Loucy (cell line): ENCODE measurements around the gene GHRL.

ENCODE experiments used
- H2AFZ ChIP-seq: fragments of 200-600 bp; sonication (generic); 2 replicates; pipeline ENCODE4 v1.6.0; 2016; ENCODE audit warnings: antibody characterized with exemption, mild to moderate bottlenecking, low read length, moderate library complexity
- H3F3A ChIP-seq: fragments of 200-600 bp; 2 replicates; pipeline ENCODE4 v1.6.0; 2016; ENCODE audit warnings: antibody characterized with exemption, low read depth, mild to moderate bottlenecking
- H3K27me3 ChIP-seq: fragments of 200-600 bp; sonication (generic); 2 replicates; pipeline ENCODE4 v1.6.1; 2014; ENCODE audit warnings: low read length, mild to moderate bottlenecking; ENCODE audit not compliant: insufficient read depth, poor library complexity, severe bottlenecking
- H3K36me3 ChIP-seq: fragments of 200-600 bp; sonication (generic); 2 replicates; pipeline ENCODE4 v1.6.1; 2016; ENCODE audit warnings: low read length; ENCODE audit not compliant: insufficient read depth
- H3K4me1 ChIP-seq: fragments of 200-600 bp; sonication (generic); 2 replicates; pipeline ENCODE4 v1.5.1; 2014; ENCODE audit warnings: low read length, mild to moderate bottlenecking; ENCODE audit not compliant: insufficient read depth, poor library complexity, severe bottlenecking
- H3K4me2 ChIP-seq: fragments of 200-600 bp; sonication (generic); 2 replicates; pipeline ENCODE4 v1.6.0; 2014; ENCODE audit warnings: antibody characterized with exemption, low read length, low read depth, mild to moderate bottlenecking; ENCODE audit not compliant: poor library complexity, severe bottlenecking
- H3K4me3 ChIP-seq: fragments of 200-600 bp; sonication (generic); 2 replicates; pipeline ENCODE4 v1.5.1; 2014; ENCODE audit warnings: low read length, mild to moderate bottlenecking, mixed read lengths; ENCODE audit not compliant: poor library complexity, severe bottlenecking
- H3K79me2 ChIP-seq: fragments of 200-600 bp; sonication (generic); 2 replicates; pipeline ENCODE4 v1.6.1; 2014; ENCODE audit warnings: low read length; ENCODE audit not compliant: insufficient read depth
- H3K9ac ChIP-seq: fragments of 200-600 bp; sonication (generic); 2 replicates; pipeline ENCODE4 v1.6.0; 2014; ENCODE audit warnings: mild to moderate bottlenecking, low read depth, low read length, moderate library complexity; ENCODE audit not compliant: poor library complexity, severe bottlenecking
- H3K9me2 ChIP-seq: fragments of 200-600 bp; sonication (generic); replicated peaks from 2 replicates; pipeline ENCODE4 v1.6.1; 2016; ENCODE audit warnings: low read depth, low read length, mixed read lengths
- H3K9me3 ChIP-seq: fragments of 200-600 bp; sonication (generic); 2 replicates; pipeline ENCODE4 v1.6.1; 2014; ENCODE audit warnings: mild to moderate bottlenecking, antibody characterized with exemption, low read length, low read depth; ENCODE audit not compliant: insufficient read depth
- H4K20me1 ChIP-seq: fragments of 200-600 bp; sonication (generic); 2 replicates; pipeline ENCODE4 v1.6.0; 2014; ENCODE audit warnings: antibody characterized with exemption, low read length, mild to moderate bottlenecking; ENCODE audit not compliant: insufficient read depth, poor library complexity, severe bottlenecking
- EZH2phosphoT487 ChIP-seq: fragments of 200-600 bp; IDR thresholded peaks from 2 replicates; pipeline ENCODE4 v1.6.1; 2018; ENCODE audit warnings: antibody characterized with exemption, mild to moderate bottlenecking, moderate library complexity, borderline replicate concordance
- TF ChIP-seq, protein P1 (sequence below): fragments of 200-600 bp; sonication (generic); conservative IDR thresholded peaks from 2 replicates; pipeline ENCODE4 v1.5.1; 2014; ENCODE audit warnings: mild to moderate bottlenecking, antibody characterized with exemption, low read length

Gene GHRL

DNA sequence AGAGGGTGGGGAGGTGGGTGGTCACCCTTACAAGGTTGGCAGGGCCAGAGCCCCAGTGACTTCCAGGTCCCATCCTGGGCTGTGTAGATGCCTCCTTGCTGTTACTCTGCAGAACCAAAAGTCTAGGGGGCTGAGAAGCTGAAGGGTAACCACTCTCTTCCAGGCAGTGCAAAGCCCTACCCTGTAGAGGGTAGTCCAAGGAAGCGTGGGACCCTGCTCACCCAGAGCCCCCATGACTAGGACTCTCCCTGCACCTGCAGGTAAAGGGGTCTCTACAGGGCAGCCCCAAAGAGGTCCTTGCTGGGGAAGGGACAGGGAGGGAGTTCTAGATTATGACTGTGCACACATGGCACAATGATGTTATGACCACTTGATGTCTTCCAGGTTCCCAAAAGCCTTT, 14.2 kb downstream of the GHRL start:
- H3K9ac ChIP-seq: no peak overlapping the region
- no peak overlapping the region for H3K4me2 ChIP-seq

DNA sequence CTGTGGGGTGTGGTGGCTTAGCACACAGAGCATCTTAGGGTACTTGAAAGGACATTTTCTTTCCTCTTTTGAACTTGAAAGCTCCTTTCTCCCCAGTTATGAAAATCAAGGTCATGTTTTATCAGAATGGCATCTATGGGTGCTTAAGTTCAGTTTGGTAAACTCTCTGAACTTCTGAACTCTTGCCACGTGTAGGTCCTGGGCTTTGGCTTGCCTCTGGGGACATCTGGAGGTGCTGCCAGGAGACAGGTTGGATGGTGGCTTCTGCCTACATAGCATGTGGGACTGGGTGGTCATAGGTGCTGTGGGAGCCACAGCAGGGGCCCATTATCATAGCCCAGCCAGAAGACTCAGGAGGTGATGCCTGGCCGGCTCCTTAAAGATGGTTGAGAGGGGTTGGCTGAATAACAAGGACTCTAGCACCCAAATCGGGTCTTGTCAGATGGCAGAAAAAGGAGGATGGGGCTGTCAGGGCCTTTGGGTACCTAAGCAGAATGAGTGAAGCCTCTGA, 15.6 kb downstream of the GHRL start:
- H3K79me2 ChIP-seq: peaks cover 57% of the 10 kb centered on the region
- no peak overlapping the region for H3K4me3 ChIP-seq

More for the DNA sequence above, 14.2 kb downstream of the GHRL start:
- no peaks in the 10 kb centered on the region for H3F3A ChIP-seq
- H3K27me3 ChIP-seq: no peaks in the 10 kb centered on the region
- H4K20me1 ChIP-seq: peaks cover 31% of the 10 kb centered on the region
- no peak overlapping the region for H3K4me3 ChIP-seq
- TF ChIP-seq, protein P1, sequence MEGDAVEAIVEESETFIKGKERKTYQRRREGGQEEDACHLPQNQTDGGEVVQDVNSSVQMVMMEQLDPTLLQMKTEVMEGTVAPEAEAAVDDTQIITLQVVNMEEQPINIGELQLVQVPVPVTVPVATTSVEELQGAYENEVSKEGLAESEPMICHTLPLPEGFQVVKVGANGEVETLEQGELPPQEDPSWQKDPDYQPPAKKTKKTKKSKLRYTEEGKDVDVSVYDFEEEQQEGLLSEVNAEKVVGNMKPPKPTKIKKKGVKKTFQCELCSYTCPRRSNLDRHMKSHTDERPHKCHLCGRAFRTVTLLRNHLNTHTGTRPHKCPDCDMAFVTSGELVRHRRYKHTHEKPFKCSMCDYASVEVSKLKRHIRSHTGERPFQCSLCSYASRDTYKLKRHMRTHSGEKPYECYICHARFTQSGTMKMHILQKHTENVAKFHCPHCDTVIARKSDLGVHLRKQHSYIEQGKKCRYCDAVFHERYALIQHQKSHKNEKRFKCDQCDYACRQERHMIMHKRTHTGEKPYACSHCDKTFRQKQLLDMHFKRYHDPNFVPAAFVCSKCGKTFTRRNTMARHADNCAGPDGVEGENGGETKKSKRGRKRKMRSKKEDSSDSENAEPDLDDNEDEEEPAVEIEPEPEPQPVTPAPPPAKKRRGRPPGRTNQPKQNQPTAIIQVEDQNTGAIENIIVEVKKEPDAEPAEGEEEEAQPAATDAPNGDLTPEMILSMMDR: no peak
- no peak for TF ChIP-seq EZH2phosphoT487
- H2AFZ ChIP-seq: no peak overlapping the region
- peaks cover 44% of the 10 kb centered on the region for H3K79me2 ChIP-seq
- H3K9me3 ChIP-seq: no peaks in the 10 kb centered on the region
- no peaks in the 10 kb centered on the region for H3K9me2 ChIP-seq
- peaks cover 7% of the 10 kb centered on the region for H3K4me1 ChIP-seq
- H3K36me3 ChIP-seq: peaks cover 81% of the 10 kb centered on the region

DNA sequence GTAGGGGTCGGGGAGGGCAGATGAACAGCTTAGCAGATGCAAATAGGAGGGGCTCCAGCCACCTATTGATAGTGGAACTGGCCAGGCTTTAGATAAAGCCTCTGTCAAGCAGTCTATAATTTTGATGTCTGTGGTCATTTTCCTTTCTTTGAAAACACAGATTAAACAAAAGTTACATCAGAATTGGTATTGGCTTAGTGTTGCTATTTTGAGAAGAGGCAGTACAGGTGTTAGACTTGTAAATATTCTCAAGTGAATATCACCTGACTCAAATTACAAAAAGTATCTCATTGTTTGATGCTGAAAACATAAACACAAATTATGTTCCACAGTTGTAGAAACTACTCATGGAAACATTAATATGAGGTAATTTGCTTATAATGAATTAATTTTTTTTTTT, 18.1 kb downstream of the GHRL start:
- Histone ChIP-seq H3K4me1 (peaks cover 12% of the 10 kb centered on the region), H3K9me2 (no peaks in the 10 kb centered on the region), H3K79me2 (peaks cover 83% of the 10 kb centered on the region)

More for the DNA sequence above, 15.6 kb downstream of the GHRL start:
- Histone ChIP-seq H3K9me2 (no peaks in the 10 kb centered on the region), H3K9ac (no peak overlapping the region), H3K4me2 (no peak overlapping the region), H3K36me3 (peaks cover 80% of the 10 kb centered on the region), H3K27me3 (no peaks in the 10 kb centered on the region), H3K4me1 (peaks cover 12% of the 10 kb centered on the region), H3F3A (no peaks in the 10 kb centered on the region), H2AFZ (no peak overlapping the region), H3K9me3 (no peaks in the 10 kb centered on the region), H4K20me1 (peaks cover 38% of the 10 kb centered on the region)
- TF ChIP-seq, protein P1: no peak
- no peak for TF ChIP-seq EZH2phosphoT487

More for the DNA sequence above, 18.1 kb downstream of the GHRL start:
- H3K4me3 ChIP-seq: no peak overlapping the region
- no peak overlapping the region for H3K9ac ChIP-seq
- TF ChIP-seq EZH2phosphoT487: no peak
- TF ChIP-seq, protein P1: no peak
- no peak overlapping the region for H2AFZ ChIP-seq
- H3K27me3 ChIP-seq: no peaks in the 10 kb centered on the region
- H3K36me3 ChIP-seq: peaks cover 84% of the 10 kb centered on the region; the same call in 1 of the 2 replicates
- H3F3A ChIP-seq: no peaks in the 10 kb centered on the region
- H3K4me2 ChIP-seq: no peak overlapping the region
- no peaks in the 10 kb centered on the region for H3K9me3 ChIP-seq
- H4K20me1 ChIP-seq: peaks cover 38% of the 10 kb centered on the region
